22Rv1 (cell line): Measurements from ENCODE around the gene MYO7B.

Source experiments
- H3K27ac ChIP-seq: fragments of 450-650 bp; 2 replicates; pipeline ENCODE4 v1.5.1; 2017
- ZFX ChIP-seq: fragments of 450-650 bp; IDR thresholded peaks from 2 replicates; pipeline ENCODE4 v1.6.1; 2017; ENCODE audit warnings: antibody characterized with exemption, borderline replicate concordance
- TF ChIP-seq, protein P1 (sequence below): fragments of 450-650 bp; IDR thresholded peaks from 2 replicates; pipeline ENCODE4 v1.5.1; 2017; ENCODE audit warnings: mild to moderate bottlenecking

Gene MYO7B

DNA sequence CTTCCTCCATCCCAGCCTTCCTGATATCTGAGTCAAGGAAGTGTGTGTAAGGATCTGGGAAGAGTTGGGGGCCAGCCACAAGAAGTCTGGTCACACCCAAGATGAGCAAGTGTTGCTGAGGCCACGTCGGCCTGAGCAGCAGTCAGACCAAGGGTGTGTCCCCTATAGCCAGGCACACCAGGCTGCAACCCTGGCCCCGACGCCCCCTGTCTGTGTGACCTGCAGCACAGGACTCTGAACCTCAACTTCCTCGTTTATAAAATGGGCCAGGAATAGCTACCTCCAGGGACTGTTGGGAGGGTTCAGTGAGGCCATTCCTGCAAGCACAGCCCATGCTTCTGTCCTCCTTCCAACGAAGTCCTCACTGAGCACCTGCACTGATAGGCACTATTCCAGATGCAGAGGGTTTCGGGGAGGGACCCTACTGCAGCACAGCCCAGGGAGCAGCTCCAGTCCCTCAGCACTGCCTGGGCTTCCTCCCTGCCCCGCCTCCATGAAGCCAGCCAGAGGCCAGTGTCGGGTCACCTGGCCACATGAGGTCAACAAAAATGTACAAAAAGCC lies 126.5 kb downstream of the MYO7B start:
- no peak for TF ChIP-seq ZFX
- TF ChIP-seq, protein P1, sequence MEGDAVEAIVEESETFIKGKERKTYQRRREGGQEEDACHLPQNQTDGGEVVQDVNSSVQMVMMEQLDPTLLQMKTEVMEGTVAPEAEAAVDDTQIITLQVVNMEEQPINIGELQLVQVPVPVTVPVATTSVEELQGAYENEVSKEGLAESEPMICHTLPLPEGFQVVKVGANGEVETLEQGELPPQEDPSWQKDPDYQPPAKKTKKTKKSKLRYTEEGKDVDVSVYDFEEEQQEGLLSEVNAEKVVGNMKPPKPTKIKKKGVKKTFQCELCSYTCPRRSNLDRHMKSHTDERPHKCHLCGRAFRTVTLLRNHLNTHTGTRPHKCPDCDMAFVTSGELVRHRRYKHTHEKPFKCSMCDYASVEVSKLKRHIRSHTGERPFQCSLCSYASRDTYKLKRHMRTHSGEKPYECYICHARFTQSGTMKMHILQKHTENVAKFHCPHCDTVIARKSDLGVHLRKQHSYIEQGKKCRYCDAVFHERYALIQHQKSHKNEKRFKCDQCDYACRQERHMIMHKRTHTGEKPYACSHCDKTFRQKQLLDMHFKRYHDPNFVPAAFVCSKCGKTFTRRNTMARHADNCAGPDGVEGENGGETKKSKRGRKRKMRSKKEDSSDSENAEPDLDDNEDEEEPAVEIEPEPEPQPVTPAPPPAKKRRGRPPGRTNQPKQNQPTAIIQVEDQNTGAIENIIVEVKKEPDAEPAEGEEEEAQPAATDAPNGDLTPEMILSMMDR, result no peak
- H3K27ac ChIP-seq, result no peak overlapping the region

DNA sequence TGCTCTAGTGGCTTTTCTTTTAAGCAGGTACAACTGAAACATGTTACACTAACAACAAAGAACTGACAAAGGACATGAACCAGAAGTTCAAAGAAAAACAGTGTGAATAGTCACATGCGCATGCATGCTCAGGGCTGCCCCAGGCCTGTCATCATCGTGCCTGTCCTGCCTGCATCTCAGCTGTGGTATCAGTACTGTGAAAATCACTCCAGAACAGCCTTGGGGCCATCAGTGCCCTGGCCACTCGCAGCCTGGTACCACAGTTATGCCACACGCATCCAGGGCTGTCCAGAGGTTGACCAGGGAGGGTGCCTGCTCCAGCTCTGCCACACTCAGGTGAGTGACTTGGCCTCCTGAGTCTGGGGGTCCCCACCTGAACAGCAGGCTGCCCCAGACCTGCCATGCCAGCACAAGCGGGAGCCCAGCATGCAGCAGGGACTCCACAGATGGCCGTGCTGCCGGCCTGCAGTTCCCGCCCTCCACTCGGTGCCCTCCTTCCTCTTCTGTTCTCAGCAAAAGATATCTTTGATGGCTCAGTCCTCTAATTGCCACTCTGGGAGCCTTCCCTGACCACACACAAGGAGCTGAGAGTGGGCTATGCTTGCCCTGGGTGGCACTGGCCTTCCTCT lies 127.6 kb downstream of the MYO7B start:
- TF ChIP-seq ZFX, result no peak
- TF ChIP-seq, protein P1, result no peak
- H3K27ac ChIP-seq, result no peak overlapping the region

DNA sequence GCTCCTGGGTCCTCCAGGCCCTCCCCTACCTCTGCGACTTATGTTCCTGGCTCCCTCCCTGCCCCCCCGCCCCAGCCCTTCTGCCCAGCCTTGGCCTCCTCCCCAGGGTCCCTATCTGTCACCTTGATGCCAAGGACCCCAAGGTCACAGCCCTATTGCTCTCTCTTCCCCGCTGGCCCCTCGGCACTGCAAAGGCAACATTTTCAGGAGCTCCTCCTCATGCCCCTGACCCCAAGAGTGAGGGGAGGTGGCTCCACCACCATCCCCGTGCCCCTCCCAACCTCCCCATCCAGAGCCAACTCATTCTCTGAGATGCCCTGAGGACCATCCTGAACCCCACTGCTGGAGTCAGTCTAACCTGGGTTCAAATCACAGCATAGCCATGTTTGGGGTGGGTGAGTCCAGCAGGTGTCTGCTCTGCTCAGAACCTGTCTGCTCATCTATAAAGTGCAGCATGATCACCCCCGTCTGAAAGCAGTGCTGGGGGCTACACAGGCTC lies 128.1 kb downstream of the MYO7B start:
- TF ChIP-seq, protein P1, result no peak
- TF ChIP-seq ZFX, result no peak
- no peak overlapping the region for H3K27ac ChIP-seq

DNA sequence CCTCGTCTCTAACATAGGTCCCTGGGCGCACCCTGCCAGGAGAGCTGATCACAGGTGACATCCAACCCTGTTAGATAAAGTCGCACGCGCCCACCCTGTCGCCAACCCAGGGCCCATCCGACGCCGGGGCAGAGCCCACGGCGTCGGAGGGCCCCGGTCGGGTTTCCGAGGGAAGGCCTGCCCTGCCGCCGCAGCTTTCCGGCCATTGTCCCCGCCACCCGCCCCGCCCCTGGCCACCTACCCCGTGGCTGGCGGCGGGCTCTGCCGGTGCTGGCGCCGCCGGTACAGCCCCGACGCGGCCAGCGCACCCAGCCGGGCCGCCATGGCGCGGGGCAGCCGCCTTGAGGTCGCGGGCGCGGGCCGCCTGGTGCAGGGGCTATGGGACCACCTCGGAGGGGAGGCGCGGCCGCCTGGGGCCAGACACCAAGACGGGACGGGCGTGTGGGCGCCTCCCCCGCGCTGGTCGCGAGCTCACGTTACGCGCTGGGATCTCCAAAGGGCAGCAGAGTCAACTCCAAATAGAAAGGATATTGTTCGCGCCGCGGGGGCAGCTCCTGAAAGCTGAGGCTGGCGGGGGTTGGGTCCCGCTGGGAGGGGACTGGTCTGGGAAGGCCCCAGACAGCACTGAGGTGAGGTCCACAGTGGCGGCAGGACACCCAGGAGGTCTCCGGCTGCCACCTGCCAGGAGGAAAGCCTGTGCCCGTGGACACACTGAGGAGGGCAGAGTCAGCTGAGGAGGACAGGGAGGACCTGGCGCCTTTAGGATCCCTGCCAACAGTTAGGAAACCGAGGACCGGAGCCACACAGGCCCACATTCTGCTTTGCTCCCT lies 128.8 kb downstream of the MYO7B start:
- TF ChIP-seq, protein P1, result no peak
- TF ChIP-seq ZFX, result no peak
- H3K27ac ChIP-seq, result no peak overlapping the region

DNA sequence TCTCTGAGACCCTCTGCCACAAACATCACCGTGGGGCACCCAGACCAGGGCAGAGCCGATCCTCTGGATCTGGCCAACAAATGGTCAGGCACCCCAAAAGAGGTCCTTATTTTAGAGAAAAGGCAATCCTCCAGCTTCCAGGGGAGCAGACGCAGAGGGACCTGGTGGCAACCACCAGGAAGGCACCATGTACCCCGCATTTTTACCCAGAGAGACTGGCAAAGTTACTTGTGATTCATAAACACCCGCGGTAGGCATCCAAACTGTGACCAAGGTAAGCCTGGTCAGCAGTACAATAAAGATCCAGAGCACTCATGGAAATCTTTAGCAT lies 129.4 kb downstream of the MYO7B start:
- no peak overlapping the region for H3K27ac ChIP-seq
- no peak for TF ChIP-seq ZFX
- TF ChIP-seq, protein P1, result no peak

DNA sequence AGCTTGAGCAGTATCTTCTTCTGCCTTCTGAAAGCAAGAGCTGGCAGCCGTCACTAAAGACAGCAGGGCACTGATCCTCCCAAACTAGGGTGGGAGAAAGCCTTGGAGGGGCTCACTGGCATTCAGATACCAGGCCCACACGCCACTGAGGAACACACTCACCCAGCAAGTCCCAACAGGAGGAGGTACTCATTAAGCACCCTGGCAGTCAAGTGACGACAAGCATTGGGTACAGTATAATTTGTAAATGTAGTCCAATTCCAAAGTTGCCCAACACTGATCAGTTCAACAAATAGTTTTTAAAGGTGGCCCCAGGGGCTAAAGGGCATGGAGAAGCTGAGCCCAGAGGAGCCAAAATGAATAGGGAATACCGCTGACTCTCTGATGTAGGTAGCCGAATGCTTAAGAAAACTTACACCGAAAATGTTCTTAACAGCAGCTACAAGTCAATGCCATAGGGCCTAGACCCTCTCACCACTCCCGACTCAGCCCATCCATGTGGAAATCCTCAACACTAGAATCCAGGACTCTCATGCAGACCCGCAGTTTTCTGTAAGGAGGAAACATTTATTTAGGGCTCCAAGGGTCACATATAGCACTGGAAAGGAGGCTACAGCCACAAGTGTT lies 129.9 kb downstream of the MYO7B start:
- H3K27ac ChIP-seq, result no peak overlapping the region
- TF ChIP-seq, protein P1, result no peak
- no peak for TF ChIP-seq ZFX
